GM18502 (cell line): ENCODE data around the gene PEBP1.

Source experiments
- ATAC-seq: cut with Tn5 transposase; IDR thresholded peaks from one replicate; pipeline ENCODE4 v1.9.1; 2021; ENCODE audit warnings: mild to moderate bottlenecking; ENCODE audit not compliant: unreplicated experiment, poor library complexity

Gene PEBP1

DNA sequence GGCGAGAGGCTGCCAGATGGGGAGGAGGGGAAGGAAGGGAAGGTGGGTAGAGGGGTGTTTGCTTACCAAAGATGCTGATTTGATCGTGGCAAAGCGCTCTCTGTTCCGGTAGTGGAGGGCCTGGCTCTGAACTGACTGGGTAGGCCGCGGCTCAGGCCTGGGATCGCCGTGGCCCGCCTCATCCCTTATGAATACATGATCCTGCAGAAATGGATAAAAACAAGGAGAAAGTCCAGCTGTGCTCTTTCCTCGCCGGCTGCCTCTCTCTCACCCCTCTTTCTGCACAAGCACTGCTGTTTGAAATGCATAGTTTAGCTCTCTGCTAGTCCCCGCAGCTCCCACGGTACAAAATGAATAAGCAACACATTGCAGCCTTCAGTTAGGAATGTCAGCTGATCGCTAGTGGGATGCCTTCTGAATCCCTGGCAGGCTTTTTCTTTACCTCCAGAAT is 53.8 kb downstream of the PEBP1 start:
- ATAC-seq, result no peak

DNA sequence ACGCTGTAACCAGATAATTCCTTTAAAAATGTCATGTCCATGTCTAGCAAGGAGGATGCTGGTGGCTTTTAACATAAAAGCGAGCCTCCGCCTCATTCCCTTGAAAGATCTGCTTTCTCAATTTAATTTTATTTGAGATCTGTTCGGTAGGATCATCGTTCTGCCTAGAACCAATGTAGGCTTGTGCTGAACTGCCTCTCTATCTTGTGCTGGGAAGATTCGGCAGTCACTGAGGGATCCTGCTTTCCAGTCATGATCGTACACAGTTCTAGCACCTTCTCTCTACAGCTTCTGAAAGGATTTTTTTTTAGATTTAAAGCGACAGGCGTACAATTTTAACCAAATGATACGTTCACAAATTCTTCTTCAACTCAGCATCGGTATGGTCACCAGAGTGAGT is 54.3 kb downstream of the PEBP1 start:
- no peak for ATAC-seq

DNA sequence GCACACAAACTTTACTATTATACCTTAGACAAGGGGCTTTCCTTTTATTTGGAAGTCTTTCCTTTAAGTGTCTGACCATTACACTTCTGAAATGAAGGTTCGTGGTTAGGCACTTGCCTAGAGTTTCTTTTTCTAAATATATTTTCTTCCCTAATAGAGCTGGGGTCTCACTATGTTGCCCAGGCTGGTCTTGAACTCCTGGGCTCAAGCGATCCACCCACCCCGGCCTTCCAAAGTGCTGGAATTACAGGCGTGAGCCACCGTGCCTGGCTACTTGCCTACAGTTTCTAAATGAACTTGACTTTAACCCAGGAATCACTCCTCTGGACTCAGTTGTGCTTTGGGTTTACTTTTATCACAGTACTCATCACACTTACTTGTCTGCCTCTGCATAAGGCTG is 57.6 kb downstream of the PEBP1 start:
- ATAC-seq, result no peak

DNA sequence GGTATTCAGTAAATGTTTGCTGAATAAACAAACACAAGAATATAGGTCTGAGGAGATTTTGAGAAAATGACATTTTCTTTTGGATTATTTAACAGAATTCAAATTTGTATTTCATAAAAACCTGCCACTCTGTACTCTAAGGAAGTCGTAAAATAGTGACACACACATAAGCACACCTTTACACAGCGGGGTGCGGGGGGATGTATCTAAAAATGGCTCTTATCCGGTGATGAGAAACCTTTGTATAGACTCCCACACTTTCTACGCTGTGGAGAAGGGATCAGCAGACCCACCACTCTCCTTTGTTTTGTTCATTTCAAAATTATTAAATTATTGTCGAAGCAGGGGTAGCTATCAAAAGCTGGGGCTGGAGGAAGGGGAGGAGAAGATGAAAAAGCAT is 58.0 kb downstream of the PEBP1 start:
- ATAC-seq, result no peak
